WTC11 (cell line): Measurements from ENCODE around the gene RPL13. TPM values are rescaled to one million over a fixed set of nuclear protein-coding genes. Genes with fewer than 3 reads are reported as not detected.

Experiments
- ATAC-seq: fragments of 200-7000 bp; cut with Tn5 transposase; 2 replicates; pipeline ENCODE4 v1.10.0; 2021; ENCODE audit warnings: mild to moderate bottlenecking, moderate library complexity
- CTCF ChIA-PET: fragments of 300-600 bp; sonication (Branson Sonifier 250); formaldehyde crosslinking; loops from one replicate; lab custom pipeline; 2021; ENCODE audit warnings: antibody characterized with exemption; lab: Charles Lee
- POLR2A ChIA-PET: fragments of 350-600 bp; sonication (Branson Sonifier 250); formaldehyde crosslinking; loops from one replicate; lab custom pipeline; 2021; ENCODE audit warnings: antibody characterized with exemption; lab: Charles Lee
- DNase-seq: peaks from one replicate; pipeline ENCODE4 v3.0.0; 2021; ENCODE audit warnings: low spot score
- H3K27ac Mint-ChIP-seq: 2 replicates; pipeline ENCODE4 v1.8.0; 2021; ENCODE audit warnings: mixed read lengths
- H3K27me3 Mint-ChIP-seq: 2 replicates; pipeline ENCODE4 v1.8.0; 2021; ENCODE audit warnings: low read depth, mild to moderate bottlenecking, moderate library complexity, mixed read lengths
- H3K36me3 Mint-ChIP-seq: 2 replicates; pipeline ENCODE4 v1.8.0; 2021; ENCODE audit warnings: mixed read lengths
- H3K4me1 Mint-ChIP-seq: 2 replicates; pipeline ENCODE4 v1.8.0; 2022; ENCODE audit warnings: mixed read lengths
- H3K4me3 Mint-ChIP-seq: 2 replicates; pipeline ENCODE4 v1.8.0; 2021; ENCODE audit warnings: mild to moderate bottlenecking, moderate library complexity, mixed read lengths
- H3K9me3 Mint-ChIP-seq: 2 replicates; pipeline ENCODE4 v1.8.0; 2021; ENCODE audit warnings: mixed read lengths
- CBFB ChIP-seq: sonication (generic); formaldehyde crosslinking; IDR thresholded peaks from 2 replicates; pipeline ENCODE4 v1.8.1; 2022; ENCODE audit warnings: mild to moderate bottlenecking, low read depth, missing genetic modification reagents
- CREM ChIP-seq: sonication (generic); formaldehyde crosslinking; IDR thresholded peaks from 2 replicates; pipeline ENCODE4 v1.8.1; 2022; ENCODE audit warnings: mild to moderate bottlenecking, missing genetic modification reagents, moderate library complexity
- EMX1 ChIP-seq: fragments of 250-450 bp; sonication (Bioruptor Pico); IDR thresholded peaks from 2 replicates; pipeline ENCODE4 v1.8.0; 2021; ENCODE audit warnings: mild to moderate bottlenecking
- GRHL2 ChIP-seq: fragments of 250-450 bp; sonication (Bioruptor Pico); IDR thresholded peaks from 2 replicates; pipeline ENCODE4 v1.8.0; 2022; ENCODE audit warnings: mild to moderate bottlenecking, moderate library complexity; ENCODE audit not compliant: insufficient replicate concordance, severe bottlenecking
- GTF2I ChIP-seq: fragments of 250-450 bp; sonication (Bioruptor Pico); conservative IDR thresholded peaks from 2 replicates; pipeline ENCODE4 v1.4.0; 2021; ENCODE audit warnings: mild to moderate bottlenecking
- HMGA2 ChIP-seq: fragments of 250-450 bp; sonication (Bioruptor Pico); IDR thresholded peaks from 2 replicates; pipeline ENCODE4 v1.4.0; 2021; ENCODE audit warnings: mild to moderate bottlenecking, moderate library complexity
- IRF2 ChIP-seq: sonication (generic); formaldehyde crosslinking; IDR thresholded peaks from 2 replicates; pipeline ENCODE4 v1.8.0; 2022; ENCODE audit warnings: low read depth, missing genetic modification reagents, borderline replicate concordance
- MXD4 ChIP-seq: fragments of 250-450 bp; sonication (Bioruptor Pico); IDR thresholded peaks from 2 replicates; pipeline ENCODE4 v1.8.0; 2021; ENCODE audit warnings: mild to moderate bottlenecking, moderate library complexity, borderline replicate concordance
- NFATC4 ChIP-seq: fragments of 250-450 bp; sonication (Bioruptor Pico); IDR thresholded peaks from 2 replicates; pipeline ENCODE4 v1.9.0; 2021; ENCODE audit warnings: mild to moderate bottlenecking
- NR3C1 ChIP-seq: sonication (generic); formaldehyde crosslinking; conservative IDR thresholded peaks from 2 replicates; pipeline ENCODE4 v1.8.1; 2023; ENCODE audit warnings: low read depth, mild to moderate bottlenecking, missing genetic modification reagents
- PRRX2 ChIP-seq: fragments of 250-450 bp; sonication (Bioruptor Pico); IDR thresholded peaks from 2 replicates; pipeline ENCODE4 v1.8.0; 2021; ENCODE audit warnings: mild to moderate bottlenecking
- RELA ChIP-seq: sonication (generic); formaldehyde crosslinking; IDR thresholded peaks from 2 replicates; pipeline ENCODE4 v1.8.1; 2022; ENCODE audit warnings: missing genetic modification reagents, mild to moderate bottlenecking, borderline replicate concordance
- SMAD4 ChIP-seq: sonication (generic); formaldehyde crosslinking; IDR thresholded peaks from 2 replicates; pipeline ENCODE4 v1.8.0; 2022; ENCODE audit warnings: mild to moderate bottlenecking, missing genetic modification reagents
- TP53 ChIP-seq: sonication (generic); formaldehyde crosslinking; IDR thresholded peaks from 2 replicates; pipeline ENCODE4 v1.8.1; 2023; ENCODE audit warnings: mild to moderate bottlenecking, missing genetic modification reagents
- ZNF138 ChIP-seq: sonication (generic); formaldehyde crosslinking; conservative IDR thresholded peaks from 2 replicates; pipeline ENCODE4 v1.8.1; 2022; ENCODE audit warnings: mild to moderate bottlenecking, moderate library complexity, missing genetic modification reagents
- ZNF396 ChIP-seq: fragments of 250-450 bp; sonication (Bioruptor Pico); IDR thresholded peaks from 2 replicates; pipeline ENCODE4 v1.8.0; 2021; ENCODE audit warnings: mild to moderate bottlenecking, moderate library complexity, borderline replicate concordance
- total RNA-seq: library from RNA; stranded (reverse); gene quantifications from 3 replicates; pipeline ENCODE4 v1.2.3, GENCODE V29; 2021
- TF ChIP-seq, protein P1 (sequence below): fragments of 250-450 bp; sonication (Bioruptor Pico); IDR thresholded peaks from 2 replicates; pipeline ENCODE4 v1.8.0; 2021; ENCODE audit warnings: mild to moderate bottlenecking
- TF ChIP-seq, protein P2 (sequence below): sonication (generic); formaldehyde crosslinking; IDR thresholded peaks from 2 replicates; pipeline ENCODE4 v1.8.0; 2022; ENCODE audit warnings: mild to moderate bottlenecking, missing genetic modification reagents
- TF ChIP-seq, protein P3 (sequence below): sonication (generic); formaldehyde crosslinking; IDR thresholded peaks from 2 replicates; pipeline ENCODE4 v1.8.1; 2022; ENCODE audit warnings: low read depth, missing genetic modification reagents, borderline replicate concordance
- TF ChIP-seq, protein P4 (sequence below): sonication (generic); formaldehyde crosslinking; IDR thresholded peaks from 2 replicates; pipeline ENCODE4 v1.8.1; 2023; ENCODE audit warnings: mild to moderate bottlenecking, missing genetic modification reagents
- TF ChIP-seq, protein P5 (sequence below): sonication (generic); formaldehyde crosslinking; IDR thresholded peaks from 2 replicates; pipeline ENCODE4 v1.8.1; 2022; ENCODE audit warnings: missing genetic modification reagents, borderline replicate concordance
- TF ChIP-seq, protein P6 (sequence below): sonication (generic); formaldehyde crosslinking; IDR thresholded peaks from 2 replicates; pipeline ENCODE4 v1.8.1; 2022; ENCODE audit warnings: low read depth, mild to moderate bottlenecking, moderate library complexity, missing genetic modification reagents, borderline replicate concordance

Gene RPL13
- total RNA-seq, 1 experiment from 2014 or later: 2,631 TPM

DNA sequence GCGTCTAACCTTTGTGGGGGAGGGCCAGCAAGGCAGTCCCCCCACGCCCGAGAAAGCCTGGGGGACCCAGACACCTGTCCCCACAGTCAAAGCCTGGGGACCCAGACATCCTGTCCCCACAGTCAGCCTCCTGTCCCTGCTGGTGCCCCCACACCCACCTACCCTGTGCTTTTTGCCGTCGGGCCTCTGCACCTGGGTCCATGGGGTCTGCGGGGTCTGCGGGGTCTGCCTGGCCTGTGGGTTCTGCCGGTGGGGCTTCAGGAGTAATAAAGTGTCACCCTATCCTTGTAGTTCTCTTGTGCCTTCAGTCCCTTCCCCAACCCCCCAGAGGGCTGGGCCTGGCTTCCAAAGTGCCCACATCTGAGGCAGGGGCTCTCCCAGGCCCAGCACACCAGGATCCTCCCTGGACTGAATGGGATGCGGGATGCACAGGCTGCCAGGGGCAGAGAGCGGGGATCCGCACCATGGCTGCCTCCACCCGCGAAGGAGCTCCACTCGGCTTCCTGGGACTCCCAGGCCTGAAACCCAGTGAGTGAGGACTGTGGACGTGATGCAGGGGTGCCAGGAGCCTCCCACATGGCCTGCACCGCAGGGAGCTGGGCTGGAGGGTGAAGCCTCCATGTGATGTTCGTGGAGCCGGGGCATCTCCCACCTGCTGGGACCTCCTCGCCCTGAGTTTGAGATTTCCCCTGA, 36.6 kb downstream of the RPL13 start:
- DNase-seq (no peak), ATAC-seq (no peak)
- TF ChIP-seq, protein P1, sequence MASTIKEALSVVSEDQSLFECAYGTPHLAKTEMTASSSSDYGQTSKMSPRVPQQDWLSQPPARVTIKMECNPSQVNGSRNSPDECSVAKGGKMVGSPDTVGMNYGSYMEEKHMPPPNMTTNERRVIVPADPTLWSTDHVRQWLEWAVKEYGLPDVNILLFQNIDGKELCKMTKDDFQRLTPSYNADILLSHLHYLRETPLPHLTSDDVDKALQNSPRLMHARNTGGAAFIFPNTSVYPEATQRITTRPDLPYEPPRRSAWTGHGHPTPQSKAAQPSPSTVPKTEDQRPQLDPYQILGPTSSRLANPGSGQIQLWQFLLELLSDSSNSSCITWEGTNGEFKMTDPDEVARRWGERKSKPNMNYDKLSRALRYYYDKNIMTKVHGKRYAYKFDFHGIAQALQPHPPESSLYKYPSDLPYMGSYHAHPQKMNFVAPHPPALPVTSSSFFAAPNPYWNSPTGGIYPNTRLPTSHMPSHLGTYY (CRISPR knock-in tag): no peak
- TF ChIP-seq RELA (CRISPR knock-in tag): 0 out of 2 replicates have a peak, but pooled peaks have one; percentile 33
- POLR2A ChIA-PET: interaction anchor here (0.6 kb wide), 1 partner anchor 56 kb away, joined by 8 read pairs; no protein-coding TSS in a partner anchor
- CTCF ChIA-PET: interaction anchor here (0.9 to 1.3 kb wide), 3 partner anchors 19 to 45 kb away, joined by 3 to 4 read pairs (median 3); no protein-coding TSS in a partner anchor
- peaks cover 6% of the 10 kb centered on the region for H3K36me3 Mint-ChIP-seq
- no peak overlapping the region for H3K4me3 Mint-ChIP-seq
- H3K9me3 Mint-ChIP-seq: no peaks in the 10 kb centered on the region
- peaks cover 5% of the 10 kb centered on the region; the same call in 1 of the 2 replicates for H3K4me1 Mint-ChIP-seq
- no peak overlapping the region for H3K27ac Mint-ChIP-seq
- H3K27me3 Mint-ChIP-seq: no peaks in the 10 kb centered on the region

DNA sequence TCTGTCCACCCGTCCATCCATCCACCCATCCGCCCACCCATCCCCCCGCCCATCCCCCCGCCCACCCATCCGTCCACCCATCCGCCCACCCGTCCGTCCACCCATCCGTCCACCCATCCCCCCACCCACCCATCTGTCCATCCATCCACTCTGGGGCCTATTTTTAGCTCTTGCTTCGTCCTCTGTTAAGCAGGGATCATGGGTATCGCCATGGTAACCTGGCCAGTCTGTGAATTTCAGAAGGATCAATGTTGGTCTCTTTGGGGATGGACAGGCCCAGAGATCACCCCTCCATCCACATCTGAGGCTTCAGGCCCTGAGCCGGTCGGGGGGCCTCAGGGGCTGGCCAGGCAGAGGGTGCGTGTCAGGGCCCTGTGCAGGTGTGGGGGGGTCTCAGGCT, 37.7 kb downstream of the RPL13 start:
- TF ChIP-seq ZNF396 (CRISPR knock-in tag) (no peak), HMGA2 (CRISPR knock-in tag) (no peak), NR3C1 (CRISPR knock-in tag) (no peak), CBFB (CRISPR knock-in tag) (no peak), CREM (CRISPR knock-in tag) (no peak), PRRX2 (no peak), IRF2 (CRISPR knock-in tag) (no peak), GRHL2 (CRISPR knock-in tag) (no peak), EMX1 (CRISPR knock-in tag) (no peak), TP53 (no peak), GTF2I (CRISPR knock-in tag) (no peak), MXD4 (CRISPR knock-in tag) (no peak), NFATC4 (CRISPR knock-in tag) (no peak), SMAD4 (no peak), ZNF138 (CRISPR knock-in tag) (no peak)
- TF ChIP-seq, protein P2, sequence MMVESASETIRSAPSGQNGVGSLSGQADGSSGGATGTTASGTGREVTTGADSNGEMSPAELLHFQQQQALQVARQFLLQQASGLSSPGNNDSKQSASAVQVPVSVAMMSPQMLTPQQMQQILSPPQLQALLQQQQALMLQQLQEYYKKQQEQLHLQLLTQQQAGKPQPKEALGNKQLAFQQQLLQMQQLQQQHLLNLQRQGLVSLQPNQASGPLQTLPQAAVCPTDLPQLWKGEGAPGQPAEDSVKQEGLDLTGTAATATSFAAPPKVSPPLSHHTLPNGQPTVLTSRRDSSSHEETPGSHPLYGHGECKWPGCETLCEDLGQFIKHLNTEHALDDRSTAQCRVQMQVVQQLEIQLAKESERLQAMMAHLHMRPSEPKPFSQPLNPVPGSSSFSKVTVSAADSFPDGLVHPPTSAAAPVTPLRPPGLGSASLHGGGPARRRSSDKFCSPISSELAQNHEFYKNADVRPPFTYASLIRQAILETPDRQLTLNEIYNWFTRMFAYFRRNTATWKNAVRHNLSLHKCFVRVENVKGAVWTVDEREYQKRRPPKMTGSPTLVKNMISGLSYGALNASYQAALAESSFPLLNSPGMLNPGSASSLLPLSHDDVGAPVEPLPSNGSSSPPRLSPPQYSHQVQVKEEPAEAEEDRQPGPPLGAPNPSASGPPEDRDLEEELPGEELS (CRISPR knock-in tag): no peak
- TF ChIP-seq, protein P3, sequence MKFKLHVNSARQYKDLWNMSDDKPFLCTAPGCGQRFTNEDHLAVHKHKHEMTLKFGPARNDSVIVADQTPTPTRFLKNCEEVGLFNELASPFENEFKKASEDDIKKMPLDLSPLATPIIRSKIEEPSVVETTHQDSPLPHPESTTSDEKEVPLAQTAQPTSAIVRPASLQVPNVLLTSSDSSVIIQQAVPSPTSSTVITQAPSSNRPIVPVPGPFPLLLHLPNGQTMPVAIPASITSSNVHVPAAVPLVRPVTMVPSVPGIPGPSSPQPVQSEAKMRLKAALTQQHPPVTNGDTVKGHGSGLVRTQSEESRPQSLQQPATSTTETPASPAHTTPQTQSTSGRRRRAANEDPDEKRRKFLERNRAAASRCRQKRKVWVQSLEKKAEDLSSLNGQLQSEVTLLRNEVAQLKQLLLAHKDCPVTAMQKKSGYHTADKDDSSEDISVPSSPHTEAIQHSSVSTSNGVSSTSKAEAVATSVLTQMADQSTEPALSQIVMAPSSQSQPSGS (CRISPR knock-in tag): no peak
- TF ChIP-seq, protein P4, sequence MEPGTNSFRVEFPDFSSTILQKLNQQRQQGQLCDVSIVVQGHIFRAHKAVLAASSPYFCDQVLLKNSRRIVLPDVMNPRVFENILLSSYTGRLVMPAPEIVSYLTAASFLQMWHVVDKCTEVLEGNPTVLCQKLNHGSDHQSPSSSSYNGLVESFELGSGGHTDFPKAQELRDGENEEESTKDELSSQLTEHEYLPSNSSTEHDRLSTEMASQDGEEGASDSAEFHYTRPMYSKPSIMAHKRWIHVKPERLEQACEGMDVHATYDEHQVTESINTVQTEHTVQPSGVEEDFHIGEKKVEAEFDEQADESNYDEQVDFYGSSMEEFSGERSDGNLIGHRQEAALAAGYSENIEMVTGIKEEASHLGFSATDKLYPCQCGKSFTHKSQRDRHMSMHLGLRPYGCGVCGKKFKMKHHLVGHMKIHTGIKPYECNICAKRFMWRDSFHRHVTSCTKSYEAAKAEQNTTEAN (CRISPR knock-in tag): no peak
- TF ChIP-seq, protein P5, sequence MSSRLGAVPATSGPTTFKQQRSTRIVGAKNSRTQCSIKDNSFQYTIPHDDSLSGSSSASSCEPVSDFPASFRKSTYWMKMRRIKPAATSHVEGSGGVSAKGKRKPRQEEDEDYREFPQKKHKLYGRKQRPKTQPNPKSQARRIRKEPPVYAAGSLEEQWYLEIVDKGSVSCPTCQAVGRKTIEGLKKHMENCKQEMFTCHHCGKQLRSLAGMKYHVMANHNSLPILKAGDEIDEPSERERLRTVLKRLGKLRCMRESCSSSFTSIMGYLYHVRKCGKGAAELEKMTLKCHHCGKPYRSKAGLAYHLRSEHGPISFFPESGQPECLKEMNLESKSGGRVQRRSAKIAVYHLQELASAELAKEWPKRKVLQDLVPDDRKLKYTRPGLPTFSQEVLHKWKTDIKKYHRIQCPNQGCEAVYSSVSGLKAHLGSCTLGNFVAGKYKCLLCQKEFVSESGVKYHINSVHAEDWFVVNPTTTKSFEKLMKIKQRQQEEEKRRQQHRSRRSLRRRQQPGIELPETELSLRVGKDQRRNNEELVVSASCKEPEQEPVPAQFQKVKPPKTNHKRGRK (CRISPR knock-in tag): no peak
- TF ChIP-seq, protein P6, sequence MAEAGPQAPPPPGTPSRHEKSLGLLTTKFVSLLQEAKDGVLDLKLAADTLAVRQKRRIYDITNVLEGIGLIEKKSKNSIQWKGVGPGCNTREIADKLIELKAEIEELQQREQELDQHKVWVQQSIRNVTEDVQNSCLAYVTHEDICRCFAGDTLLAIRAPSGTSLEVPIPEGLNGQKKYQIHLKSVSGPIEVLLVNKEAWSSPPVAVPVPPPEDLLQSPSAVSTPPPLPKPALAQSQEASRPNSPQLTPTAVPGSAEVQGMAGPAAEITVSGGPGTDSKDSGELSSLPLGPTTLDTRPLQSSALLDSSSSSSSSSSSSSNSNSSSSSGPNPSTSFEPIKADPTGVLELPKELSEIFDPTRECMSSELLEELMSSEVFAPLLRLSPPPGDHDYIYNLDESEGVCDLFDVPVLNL (CRISPR knock-in tag): no peak
- H3K4me3 Mint-ChIP-seq: no peak overlapping the region
- peaks cover 13% of the 10 kb centered on the region for H3K4me1 Mint-ChIP-seq
- ChIA-PET POLR2A (no interaction called here), CTCF (interaction anchor here (0.9 to 1.3 kb wide), 2 partner anchors 17 to 24 kb away, joined by 3 read pairs; no protein-coding TSS in a partner anchor)
- no peaks in the 10 kb centered on the region for H3K9me3 Mint-ChIP-seq
- H3K27me3 Mint-ChIP-seq: no peaks in the 10 kb centered on the region
- no peak overlapping the region for H3K27ac Mint-ChIP-seq
- peaks cover 6% of the 10 kb centered on the region for H3K36me3 Mint-ChIP-seq
- no peak for DNase-seq
- ATAC-seq: no peak
